ENCODE results near the gene NDUFV2.

NDUFV2 gene

GRCh38 chr18:9102508-9103375, at the start of gene NDUFV2:
TSS of gene NDUFV2 (plus strand) at chr18:9102699. CDS start at chr18:9102744, 45 bp downstream.
- no peak for TF ChIP-seq CTCF (IDR thresholded peaks at IDR 0.05; ENCODE audit: extremely low read depth, missing control alignments)
- peak; percentile 96 for DNase-seq (ENCODE audit: low spot score)

- no peak for TF ChIP-seq CTCF (IDR thresholded peaks at IDR 0.05; ENCODE audit: extremely low read depth, missing control alignments)
These were observed 48.7 kb upstream of the NDUFV2 start for GRCh38 chr18:9053814-9054213.

GRCh38 chr18:9055185-9055584, 47.3 kb upstream of the NDUFV2 start:
- TF ChIP-seq CTCF (IDR thresholded peaks at IDR 0.05; ENCODE audit: extremely low read depth, missing control alignments) = no peak
- peak; percentile 27 for DNase-seq (ENCODE audit: low spot score)

More at GRCh38 chr18:9053814-9054213, 48.7 kb upstream of the NDUFV2 start:
- DNase-seq (ENCODE audit: low spot score) = no peak

GRCh38 chr18:9055626-9056025, 46.9 kb upstream of the NDUFV2 start:
- no peak for DNase-seq (ENCODE audit: low spot score)
- no peak for TF ChIP-seq CTCF (IDR thresholded peaks at IDR 0.05; ENCODE audit: extremely low read depth, missing control alignments)

- no peak for TF ChIP-seq CTCF (IDR thresholded peaks at IDR 0.05; ENCODE audit: extremely low read depth, missing control alignments)
- DNase-seq (ENCODE audit: low spot score) = no peak
These were observed 44.9 kb upstream of the NDUFV2 start for GRCh38 chr18:9057646-9058045.

GRCh38 chr18:9058406-9058805, 44.1 kb upstream of the NDUFV2 start:
- TF ChIP-seq CTCF (IDR thresholded peaks at IDR 0.05; ENCODE audit: extremely low read depth, missing control alignments) = no peak
- no peak for DNase-seq (ENCODE audit: low spot score)

GRCh38 chr18:9062418-9062751, 40.1 kb upstream of the NDUFV2 start:
- TF ChIP-seq CTCF (IDR thresholded peaks at IDR 0.05; ENCODE audit: extremely low read depth, missing control alignments) = no peak
- DNase-seq (ENCODE audit: low spot score) = no peak

Data from GM20000 (cell line).